Measurements from ENCODE around the gene HK3.

Gene HK3

DNA sequence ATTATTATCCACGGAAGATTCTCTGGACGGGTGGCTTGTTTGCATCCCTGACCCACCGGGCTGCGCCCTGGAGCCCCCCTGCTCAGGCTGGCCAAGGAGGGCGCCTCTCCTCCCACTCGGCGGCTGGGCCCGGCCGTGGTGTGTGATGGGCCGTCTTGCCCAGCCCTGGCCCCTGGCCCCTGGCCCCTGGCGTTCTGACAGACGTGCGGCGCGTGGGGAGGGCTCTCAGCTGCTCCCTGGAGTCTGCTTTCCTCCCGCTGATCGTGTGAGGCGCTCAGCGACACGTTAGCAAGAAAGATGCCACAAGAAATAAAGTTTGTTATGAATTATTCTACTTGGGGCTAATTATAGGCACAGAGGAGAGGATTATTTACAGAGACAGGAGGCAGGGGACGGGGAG, 55.5 kb downstream of the HK3 start:
- Histone ChIP-seq H3K79me1 (ENCODE audit: low read depth, low read length) (peaks cover 2% of the 10 kb centered on the region), H4K91ac (ENCODE audit: low read depth, low read length, poor library complexity) (no peak overlapping the region), H3K27me3 (ENCODE audit: control insufficient read depth in 3 of 3, insufficient read depth in 3 of 3, low read depth in 1 of 3, low read length in 3 of 3) (peaks cover 0 to 59% (median 0%) of the 10 kb centered on the region in 3 experiments), H3K4ac (ENCODE audit: low read length) (no peak overlapping the region), H2BK12ac (ENCODE audit: low read length) (no peak overlapping the region), H3K27ac (replicated peaks; ENCODE audit: low read length) (no peak overlapping the region), H3K36me3 (replicated peaks in 1 of 2; ENCODE audit: control insufficient read depth in 2 of 2, insufficient read depth in 2 of 2, low read length in 2 of 2) (no peaks in the 10 kb centered on the region), H3K9ac (ENCODE audit: low read depth, low read length, poor library complexity) (no peak overlapping the region), H3K18ac (ENCODE audit: low read length) (no peak overlapping the region), H3K14ac (ENCODE audit: low read length) (no peak overlapping the region), H2BK5ac (ENCODE audit: low read length) (no peak overlapping the region), H3K23ac (ENCODE audit: low read depth, low read length, poor library complexity) (no peak overlapping the region), H2BK120ac (ENCODE audit: low read depth, low read length) (no peak overlapping the region), H3K4me2 (ENCODE audit: insufficient read depth, low read length, poor library complexity, severe bottlenecking) (no peak overlapping the region), H4K8ac (ENCODE audit: low read depth, low read length) (no peak overlapping the region), H3K4me3 (ENCODE audit: low read length in 2 of 2) (no peak overlapping the region), H2AFZ (ENCODE audit: low read length) (no peak overlapping the region), H2BK15ac (ENCODE audit: low read length) (no peak overlapping the region), H2AK5ac (ENCODE audit: low read depth, low read length) (no peak overlapping the region), H3K4me1 (ENCODE audit: control insufficient read depth in 2 of 2, insufficient read depth in 1 of 2, low read depth in 1 of 2, low read length in 2 of 2) (peaks cover 0 to 26% of the 10 kb centered on the region in 2 donors), H3K9me3 (replicated peaks in 1 of 2; ENCODE audit: control insufficient read depth in 2 of 2, insufficient read depth in 1 of 2, low read depth in 1 of 2, low read length in 2 of 2) (no peaks in the 10 kb centered on the region)
- no CpG with 5 or more reads among the region's 21 CpGs for WGBS, 2 donors (ENCODE audit: extremely low coverage in 2 of 2, insufficient read length in 2 of 2, insufficient replicate concordance in 1 of 2)
- no peak for DNase-seq (ENCODE audit: low spot score)

DNA sequence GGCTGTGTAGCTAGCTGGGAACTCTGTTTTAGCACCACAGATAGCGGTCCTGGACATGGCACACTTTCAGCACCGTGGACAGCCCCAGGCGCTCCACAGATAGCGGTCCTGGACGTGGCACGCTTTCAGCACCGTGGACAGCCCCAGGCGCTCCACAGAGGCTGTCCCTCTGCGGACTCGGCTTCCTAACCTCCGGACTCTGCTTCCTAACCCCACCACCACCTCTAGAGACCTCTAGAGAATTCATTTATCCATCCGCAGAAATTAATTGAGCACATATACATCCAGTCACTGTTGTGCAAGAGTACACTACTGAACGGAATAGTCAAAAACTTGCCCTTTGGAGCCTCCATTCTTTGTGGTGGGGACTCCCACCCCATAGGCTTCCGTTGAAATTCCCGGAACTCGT, 61.4 kb downstream of the HK3 start:
- Histone ChIP-seq H3K27ac (replicated peaks; ENCODE audit: low read length) (no peak overlapping the region), H3K4me2 (ENCODE audit: insufficient read depth, low read length, poor library complexity, severe bottlenecking) (no peak overlapping the region), H2AFZ (ENCODE audit: low read length) (no peak overlapping the region), H4K91ac (ENCODE audit: low read depth, low read length, poor library complexity) (no peak overlapping the region), H3K36me3 (replicated peaks in 1 of 2; ENCODE audit: control insufficient read depth in 2 of 2, insufficient read depth in 2 of 2, low read length in 2 of 2) (no peaks in the 10 kb centered on the region), H3K9me3 (replicated peaks in 1 of 2; ENCODE audit: control insufficient read depth in 2 of 2, insufficient read depth in 1 of 2, low read depth in 1 of 2, low read length in 2 of 2) (no peaks in the 10 kb centered on the region), H3K27me3 (ENCODE audit: control insufficient read depth in 3 of 3, insufficient read depth in 3 of 3, low read depth in 1 of 3, low read length in 3 of 3) (peaks cover 0 to 41% (median 0%) of the 10 kb centered on the region in 3 experiments), H3K23ac (ENCODE audit: low read depth, low read length, poor library complexity) (no peak overlapping the region), H3K9ac (ENCODE audit: low read depth, low read length, poor library complexity) (no peak overlapping the region), H3K4me3 (ENCODE audit: low read length in 2 of 2) (no peak overlapping the region), H3K18ac (ENCODE audit: low read length) (no peak overlapping the region), H2BK120ac (ENCODE audit: low read depth, low read length) (no peak overlapping the region), H2AK5ac (ENCODE audit: low read depth, low read length) (no peak overlapping the region), H3K4ac (ENCODE audit: low read length) (no peak overlapping the region), H2BK5ac (ENCODE audit: low read length) (no peak overlapping the region), H2BK12ac (ENCODE audit: low read length) (no peak overlapping the region), H4K8ac (ENCODE audit: low read depth, low read length) (no peak overlapping the region), H3K4me1 (ENCODE audit: control insufficient read depth in 2 of 2, insufficient read depth in 1 of 2, low read depth in 1 of 2, low read length in 2 of 2) (peaks cover 0 to 12% of the 10 kb centered on the region in 2 donors), H3K14ac (ENCODE audit: low read length) (no peak overlapping the region), H2BK15ac (ENCODE audit: low read length) (no peak overlapping the region), H3K79me1 (ENCODE audit: low read depth, low read length) (no peaks in the 10 kb centered on the region)
- no CpG with 5 or more reads among the region's 16 CpGs for WGBS, 2 donors (ENCODE audit: extremely low coverage in 2 of 2, insufficient read length in 2 of 2, insufficient replicate concordance in 1 of 2)
- peak; percentile 94 for DNase-seq (ENCODE audit: low spot score)

DNA sequence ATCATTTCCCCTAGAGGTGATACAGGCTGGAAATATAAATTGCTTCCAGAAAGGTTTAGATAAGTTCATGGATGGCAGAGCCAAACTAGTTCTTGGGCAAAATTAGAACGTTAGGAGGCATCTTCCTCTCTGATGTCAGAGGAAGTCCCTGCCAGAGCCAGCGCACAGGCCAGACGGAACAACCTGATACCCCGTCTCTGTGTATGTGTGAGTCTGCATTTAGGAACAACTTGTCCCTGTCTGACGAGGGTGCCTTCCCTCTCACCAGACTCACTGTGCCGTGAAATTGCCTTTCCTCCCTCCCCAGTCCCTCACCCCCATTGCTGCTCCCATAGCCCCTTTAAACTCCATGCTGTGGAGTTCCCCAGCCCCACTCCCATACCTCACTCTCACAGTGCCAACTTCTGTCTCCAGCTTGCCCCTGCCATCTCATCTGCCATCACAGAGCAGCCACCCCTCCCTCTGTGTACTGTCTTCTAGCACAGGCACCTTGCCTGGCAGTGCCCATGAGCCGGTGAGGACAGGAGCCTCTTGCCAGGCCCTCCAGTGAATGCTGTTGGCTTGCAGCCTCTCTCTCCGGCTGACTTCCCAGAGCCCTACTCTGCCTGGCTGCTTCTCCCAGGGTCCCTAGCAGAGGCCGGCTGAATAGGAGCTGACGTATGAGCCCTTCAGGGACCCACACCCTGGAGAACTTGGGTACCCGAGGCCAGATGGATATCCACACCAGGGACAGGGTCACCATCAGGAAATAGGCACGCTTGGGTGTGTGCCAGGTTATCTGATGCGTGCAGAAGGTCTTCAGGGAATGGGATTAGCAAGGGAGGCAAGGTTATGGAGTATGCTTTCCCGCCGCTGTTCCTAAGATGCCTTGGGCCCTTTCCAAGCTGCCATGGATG, 62.1 kb downstream of the HK3 start:
- Histone ChIP-seq H3K36me3 (replicated peaks in 1 of 2; ENCODE audit: control insufficient read depth in 2 of 2, insufficient read depth in 2 of 2, low read length in 2 of 2) (no peaks in the 10 kb centered on the region), H3K4ac (ENCODE audit: low read length) (no peak overlapping the region), H3K14ac (ENCODE audit: low read length) (no peak overlapping the region), H2BK120ac (ENCODE audit: low read depth, low read length) (no peak overlapping the region), H3K27me3 (ENCODE audit: control insufficient read depth in 3 of 3, insufficient read depth in 3 of 3, low read depth in 1 of 3, low read length in 3 of 3) (peaks cover 0 to 41% (median 0%) of the 10 kb centered on the region in 3 experiments), H3K23ac (ENCODE audit: low read depth, low read length, poor library complexity) (peak overlapping the region; percentile 8), H3K4me3 (ENCODE audit: low read length in 2 of 2) (no peak overlapping the region), H3K4me1 (ENCODE audit: control insufficient read depth in 2 of 2, insufficient read depth in 1 of 2, low read depth in 1 of 2, low read length in 2 of 2) (peaks cover 0 to 12% of the 10 kb centered on the region in 2 donors), H2BK15ac (ENCODE audit: low read length) (no peak overlapping the region), H2AK5ac (ENCODE audit: low read depth, low read length) (no peak overlapping the region), H4K8ac (ENCODE audit: low read depth, low read length) (no peak overlapping the region), H3K27ac (replicated peaks; ENCODE audit: low read length) (no peak overlapping the region), H2BK5ac (ENCODE audit: low read length) (no peak overlapping the region), H3K4me2 (ENCODE audit: insufficient read depth, low read length, poor library complexity, severe bottlenecking) (no peak overlapping the region), H2AFZ (ENCODE audit: low read length) (no peak overlapping the region), H3K18ac (ENCODE audit: low read length) (no peak overlapping the region), H3K79me1 (ENCODE audit: low read depth, low read length) (no peaks in the 10 kb centered on the region), H3K9me3 (replicated peaks in 1 of 2; ENCODE audit: control insufficient read depth in 2 of 2, insufficient read depth in 1 of 2, low read depth in 1 of 2, low read length in 2 of 2) (no peaks in the 10 kb centered on the region), H2BK12ac (ENCODE audit: low read length) (no peak overlapping the region), H4K91ac (ENCODE audit: low read depth, low read length, poor library complexity) (no peak overlapping the region), H3K9ac (ENCODE audit: low read depth, low read length, poor library complexity) (no peak overlapping the region)
- no CpG with 5 or more reads among the region's 15 CpGs for WGBS, 2 donors (ENCODE audit: extremely low coverage in 2 of 2, insufficient read length in 2 of 2, insufficient replicate concordance in 1 of 2)
- no peak for DNase-seq (ENCODE audit: low spot score)

DNA sequence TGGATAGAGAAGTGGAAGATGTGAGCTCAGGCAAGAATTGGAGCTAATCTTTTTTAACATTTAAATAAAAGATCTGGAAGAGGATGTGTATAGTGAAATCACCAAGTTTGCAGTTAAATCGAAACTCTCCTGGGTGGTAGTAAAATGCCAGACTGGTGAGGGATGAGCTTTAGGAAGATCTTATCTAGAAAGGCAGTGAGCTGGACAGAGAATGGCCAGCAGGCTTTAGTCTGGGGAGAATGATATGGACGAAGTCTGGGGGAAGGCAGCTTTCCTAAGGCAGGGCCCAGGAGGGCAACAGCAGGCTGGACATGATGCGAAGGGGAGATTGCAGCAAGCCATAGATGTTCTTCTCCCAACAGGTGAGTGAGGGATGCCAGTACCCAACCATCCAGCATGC, 63.2 kb downstream of the HK3 start:
- H2BK120ac ChIP-seq (ENCODE audit: low read depth, low read length), result no peak overlapping the region
- no peak overlapping the region for H2BK15ac ChIP-seq (ENCODE audit: low read length)
- no peak overlapping the region for H3K4me3 ChIP-seq (ENCODE audit: low read length in 2 of 2)
- H4K91ac ChIP-seq (ENCODE audit: low read depth, low read length, poor library complexity), result no peak overlapping the region
- H3K9me3 ChIP-seq (replicated peaks in 1 of 2; ENCODE audit: control insufficient read depth in 2 of 2, insufficient read depth in 1 of 2, low read depth in 1 of 2, low read length in 2 of 2), result no peaks in the 10 kb centered on the region
- no peak overlapping the region for H3K9ac ChIP-seq (ENCODE audit: low read depth, low read length, poor library complexity)
- no CpG with 5 or more reads among the region's 3 CpGs for WGBS, 2 donors (ENCODE audit: extremely low coverage in 2 of 2, insufficient read length in 2 of 2, insufficient replicate concordance in 1 of 2)
- H3K4ac ChIP-seq (ENCODE audit: low read length), result no peak overlapping the region
- H3K18ac ChIP-seq (ENCODE audit: low read length), result no peak overlapping the region
- H2BK12ac ChIP-seq (ENCODE audit: low read length), result no peak overlapping the region
- no peak overlapping the region for H2AFZ ChIP-seq (ENCODE audit: low read length)
- H3K4me2 ChIP-seq (ENCODE audit: insufficient read depth, low read length, poor library complexity, severe bottlenecking), result no peak overlapping the region
- H2BK5ac ChIP-seq (ENCODE audit: low read length), result no peak overlapping the region
- no peak overlapping the region for H3K27ac ChIP-seq (replicated peaks; ENCODE audit: low read length)
- no peak overlapping the region for H2AK5ac ChIP-seq (ENCODE audit: low read depth, low read length)
- DNase-seq (ENCODE audit: low spot score), result no peak
- H3K79me1 ChIP-seq (ENCODE audit: low read depth, low read length), result no peaks in the 10 kb centered on the region
- no peak overlapping the region for H3K23ac ChIP-seq (ENCODE audit: low read depth, low read length, poor library complexity)
- no peak overlapping the region for H4K8ac ChIP-seq (ENCODE audit: low read depth, low read length)
- H3K27me3 ChIP-seq (ENCODE audit: control insufficient read depth in 3 of 3, insufficient read depth in 3 of 3, low read depth in 1 of 3, low read length in 3 of 3), result peaks cover 0 to 34% (median 0%) of the 10 kb centered on the region in 3 experiments
- no peaks in the 10 kb centered on the region for H3K36me3 ChIP-seq (replicated peaks in 1 of 2; ENCODE audit: control insufficient read depth in 2 of 2, insufficient read depth in 2 of 2, low read length in 2 of 2)
- H3K4me1 ChIP-seq (ENCODE audit: control insufficient read depth in 2 of 2, insufficient read depth in 1 of 2, low read depth in 1 of 2, low read length in 2 of 2), result peaks cover 0 to 9% of the 10 kb centered on the region in 2 donors
- no peak overlapping the region for H3K14ac ChIP-seq (ENCODE audit: low read length)

Measured in neuronal stem cell (in vitro differentiated cells).